Measurements from ENCODE around the gene NSDHL.

- TF ChIP-seq, protein P1, sequence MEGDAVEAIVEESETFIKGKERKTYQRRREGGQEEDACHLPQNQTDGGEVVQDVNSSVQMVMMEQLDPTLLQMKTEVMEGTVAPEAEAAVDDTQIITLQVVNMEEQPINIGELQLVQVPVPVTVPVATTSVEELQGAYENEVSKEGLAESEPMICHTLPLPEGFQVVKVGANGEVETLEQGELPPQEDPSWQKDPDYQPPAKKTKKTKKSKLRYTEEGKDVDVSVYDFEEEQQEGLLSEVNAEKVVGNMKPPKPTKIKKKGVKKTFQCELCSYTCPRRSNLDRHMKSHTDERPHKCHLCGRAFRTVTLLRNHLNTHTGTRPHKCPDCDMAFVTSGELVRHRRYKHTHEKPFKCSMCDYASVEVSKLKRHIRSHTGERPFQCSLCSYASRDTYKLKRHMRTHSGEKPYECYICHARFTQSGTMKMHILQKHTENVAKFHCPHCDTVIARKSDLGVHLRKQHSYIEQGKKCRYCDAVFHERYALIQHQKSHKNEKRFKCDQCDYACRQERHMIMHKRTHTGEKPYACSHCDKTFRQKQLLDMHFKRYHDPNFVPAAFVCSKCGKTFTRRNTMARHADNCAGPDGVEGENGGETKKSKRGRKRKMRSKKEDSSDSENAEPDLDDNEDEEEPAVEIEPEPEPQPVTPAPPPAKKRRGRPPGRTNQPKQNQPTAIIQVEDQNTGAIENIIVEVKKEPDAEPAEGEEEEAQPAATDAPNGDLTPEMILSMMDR (IDR thresholded peaks at IDR 0.05; ENCODE audit: low read length): no peak
- TF ChIP-seq EZH2 (optimal IDR thresholded peaks at IDR 0.05; ENCODE audit: low read depth, low read length): no peak
- no peak for TF ChIP-seq EZH2phosphoT487 (IDR thresholded peaks at IDR 0.05; ENCODE audit: low read length)
Measured at GRCh38 chrX:152900937-152901445, 70.1 kb downstream of the NSDHL start.

Measured in MM.1S (cell line).